WTC11 (cell line): ENCODE data around the gene SLC35B4.

Experiments
- CDX4 ChIP-seq: fragments of 250-450 bp; sonication (Bioruptor Pico); IDR thresholded peaks from 2 replicates; pipeline ENCODE4 v1.9.0; 2021; ENCODE audit warnings: moderate library complexity, mild to moderate bottlenecking, inconsistent platforms, borderline replicate concordance
- CREB1 ChIP-seq: sonication (generic); formaldehyde crosslinking; IDR thresholded peaks from 2 replicates; pipeline ENCODE4 v1.8.0; 2023; ENCODE audit warnings: mild to moderate bottlenecking, missing genetic modification reagents
- CTCF ChIP-seq: fragments of 200-600 bp; IDR thresholded peaks from 2 replicates; pipeline ENCODE4 v1.8.0; 2022; ENCODE audit warnings: antibody characterized with exemption
- JUN ChIP-seq: sonication (generic); formaldehyde crosslinking; IDR thresholded peaks from 2 replicates; pipeline ENCODE4 v1.8.0; 2023; ENCODE audit warnings: mild to moderate bottlenecking, missing genetic modification reagents
- MYBL2 ChIP-seq: sonication (generic); formaldehyde crosslinking; IDR thresholded peaks from 2 replicates; pipeline ENCODE4 v1.8.1; 2023; ENCODE audit warnings: mild to moderate bottlenecking, moderate library complexity, missing genetic modification reagents
- ZNF138 ChIP-seq: sonication (generic); formaldehyde crosslinking; conservative IDR thresholded peaks from 2 replicates; pipeline ENCODE4 v1.8.1; 2022; ENCODE audit warnings: mild to moderate bottlenecking, moderate library complexity, missing genetic modification reagents
- TF ChIP-seq, protein P1 (sequence below): sonication (generic); formaldehyde crosslinking; IDR thresholded peaks from 2 replicates; pipeline ENCODE4 v1.8.0; 2022; ENCODE audit warnings: mild to moderate bottlenecking, missing genetic modification reagents
- TF ChIP-seq, protein P2 (sequence below): fragments of 250-450 bp; sonication (Bioruptor Pico); IDR thresholded peaks from 2 replicates; pipeline ENCODE4 v1.9.0; 2021; ENCODE audit warnings: mild to moderate bottlenecking, borderline replicate concordance
- TF ChIP-seq, protein P3 (sequence below): sonication (generic); formaldehyde crosslinking; conservative IDR thresholded peaks from 2 replicates; pipeline ENCODE4 v1.8.1; 2022; ENCODE audit warnings: mild to moderate bottlenecking, missing genetic modification reagents

DNA sequence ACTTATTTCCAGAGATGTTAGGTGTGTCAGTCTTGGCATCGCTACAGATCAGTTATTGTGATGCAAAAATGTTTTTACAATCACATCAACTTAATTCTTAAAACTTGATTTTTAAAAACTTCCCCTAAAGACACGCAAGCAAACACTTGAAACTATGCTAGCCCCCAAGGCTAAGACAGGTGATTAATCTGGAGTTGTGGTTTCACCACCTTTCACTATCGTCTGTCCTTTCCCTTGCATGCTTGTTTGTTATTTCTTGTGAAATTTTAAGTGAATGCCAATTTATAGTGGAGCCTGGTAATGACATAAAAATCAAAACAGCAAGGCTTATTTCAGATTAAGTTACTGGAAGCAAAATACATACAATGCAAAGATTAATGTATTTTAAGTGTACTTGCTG, 70.4 kb downstream of the SLC35B4 start:
- TF ChIP-seq CREB1 (CRISPR knock-in tag) (no peak), CTCF (no peak), ZNF138 (no peak), MYBL2 (CRISPR knock-in tag) (no peak), CDX4 (CRISPR knock-in tag) (no peak), JUN (CRISPR knock-in tag) (no peak)
- TF ChIP-seq, protein P1, sequence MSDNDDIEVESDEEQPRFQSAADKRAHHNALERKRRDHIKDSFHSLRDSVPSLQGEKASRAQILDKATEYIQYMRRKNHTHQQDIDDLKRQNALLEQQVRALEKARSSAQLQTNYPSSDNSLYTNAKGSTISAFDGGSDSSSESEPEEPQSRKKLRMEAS (CRISPR knock-in tag): no peak
- TF ChIP-seq, protein P2, sequence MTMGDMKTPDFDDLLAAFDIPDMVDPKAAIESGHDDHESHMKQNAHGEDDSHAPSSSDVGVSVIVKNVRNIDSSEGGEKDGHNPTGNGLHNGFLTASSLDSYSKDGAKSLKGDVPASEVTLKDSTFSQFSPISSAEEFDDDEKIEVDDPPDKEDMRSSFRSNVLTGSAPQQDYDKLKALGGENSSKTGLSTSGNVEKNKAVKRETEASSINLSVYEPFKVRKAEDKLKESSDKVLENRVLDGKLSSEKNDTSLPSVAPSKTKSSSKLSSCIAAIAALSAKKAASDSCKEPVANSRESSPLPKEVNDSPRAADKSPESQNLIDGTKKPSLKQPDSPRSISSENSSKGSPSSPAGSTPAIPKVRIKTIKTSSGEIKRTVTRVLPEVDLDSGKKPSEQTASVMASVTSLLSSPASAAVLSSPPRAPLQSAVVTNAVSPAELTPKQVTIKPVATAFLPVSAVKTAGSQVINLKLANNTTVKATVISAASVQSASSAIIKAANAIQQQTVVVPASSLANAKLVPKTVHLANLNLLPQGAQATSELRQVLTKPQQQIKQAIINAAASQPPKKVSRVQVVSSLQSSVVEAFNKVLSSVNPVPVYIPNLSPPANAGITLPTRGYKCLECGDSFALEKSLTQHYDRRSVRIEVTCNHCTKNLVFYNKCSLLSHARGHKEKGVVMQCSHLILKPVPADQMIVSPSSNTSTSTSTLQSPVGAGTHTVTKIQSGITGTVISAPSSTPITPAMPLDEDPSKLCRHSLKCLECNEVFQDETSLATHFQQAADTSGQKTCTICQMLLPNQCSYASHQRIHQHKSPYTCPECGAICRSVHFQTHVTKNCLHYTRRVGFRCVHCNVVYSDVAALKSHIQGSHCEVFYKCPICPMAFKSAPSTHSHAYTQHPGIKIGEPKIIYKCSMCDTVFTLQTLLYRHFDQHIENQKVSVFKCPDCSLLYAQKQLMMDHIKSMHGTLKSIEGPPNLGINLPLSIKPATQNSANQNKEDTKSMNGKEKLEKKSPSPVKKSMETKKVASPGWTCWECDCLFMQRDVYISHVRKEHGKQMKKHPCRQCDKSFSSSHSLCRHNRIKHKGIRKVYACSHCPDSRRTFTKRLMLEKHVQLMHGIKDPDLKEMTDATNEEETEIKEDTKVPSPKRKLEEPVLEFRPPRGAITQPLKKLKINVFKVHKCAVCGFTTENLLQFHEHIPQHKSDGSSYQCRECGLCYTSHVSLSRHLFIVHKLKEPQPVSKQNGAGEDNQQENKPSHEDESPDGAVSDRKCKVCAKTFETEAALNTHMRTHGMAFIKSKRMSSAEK: no peak
- TF ChIP-seq, protein P3, sequence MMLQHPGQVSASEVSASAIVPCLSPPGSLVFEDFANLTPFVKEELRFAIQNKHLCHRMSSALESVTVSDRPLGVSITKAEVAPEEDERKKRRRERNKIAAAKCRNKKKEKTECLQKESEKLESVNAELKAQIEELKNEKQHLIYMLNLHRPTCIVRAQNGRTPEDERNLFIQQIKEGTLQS: no peak
